Measurements from ENCODE around the gene GSPT1. TPM values are rescaled to one million over a fixed set of nuclear protein-coding genes. Genes with fewer than 3 reads are reported as not detected.
"Not testable (repeated sequence)": the region's sequence is repeated elsewhere in the genome, so short reads cannot be mapped to it uniquely, and the experiment has no call there.

GSPT1 gene
- total and polyA plus RNA-seq, 2 experiments from 2014 or later: 64.6 to 101 TPM

DNA sequence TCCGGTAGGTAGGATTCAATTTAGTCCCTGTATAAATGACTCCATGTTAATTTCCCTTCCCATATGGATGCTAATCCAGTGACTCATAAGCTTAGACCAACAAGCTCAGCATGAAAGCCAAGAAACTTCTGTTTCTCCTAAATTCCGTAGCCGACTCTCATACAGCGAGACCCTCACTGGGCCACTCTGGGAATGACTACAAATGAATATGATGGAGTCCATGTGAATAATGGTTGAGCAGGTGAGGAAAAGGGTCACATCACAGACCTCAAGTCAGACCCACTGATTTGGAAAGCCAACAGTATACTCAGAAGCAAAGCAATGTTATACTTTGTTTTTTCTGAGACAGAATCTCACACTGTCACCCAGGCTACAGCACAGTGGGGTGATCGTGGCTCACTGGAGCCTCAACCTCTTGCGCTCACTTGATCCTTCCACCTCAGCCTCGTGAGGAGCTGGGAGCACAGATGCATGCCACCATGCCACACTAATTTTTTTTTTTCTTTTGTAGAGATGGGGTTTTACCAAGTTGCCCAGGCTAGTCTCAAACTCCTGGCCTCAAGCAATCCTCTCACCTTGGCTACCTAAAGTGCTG lies 79.0 kb downstream of the GSPT1 start:
- Histone ChIP-seq H3K36me3 (peaks cover 39% of the 10 kb centered on the region), H3K27me3 (no peaks in the 10 kb centered on the region), H3K4me3 (no peak overlapping the region), H3K9me3 (ENCODE audit: low read depth) (no peaks in the 10 kb centered on the region), H3K27ac (peak overlapping the region; percentile 91), H3K4me1 (ENCODE audit: low read depth) (peaks cover 6% of the 10 kb centered on the region)
- DNase-seq (ENCODE audit: low read depth in 1 of 2, low spot score in 1 of 2): peak in 1 of 2 donors; percentile 68
- no peak for TF ChIP-seq CTCF (IDR thresholded peaks at IDR 0.05; ENCODE audit: low read depth, low read length)

- DNase-seq (ENCODE audit: low read depth in 1 of 2, low spot score in 1 of 2): peak; percentile 42 to 71
- Histone ChIP-seq H3K27ac (peak overlapping the region; percentile 91), H3K4me1 (ENCODE audit: low read depth) (peaks cover 6% of the 10 kb centered on the region), H3K9me3 (ENCODE audit: low read depth) (no peaks in the 10 kb centered on the region), H3K4me3 (no peak overlapping the region), H3K36me3 (peaks cover 32% of the 10 kb centered on the region), H3K27me3 (no peaks in the 10 kb centered on the region)
- TF ChIP-seq CTCF (IDR thresholded peaks at IDR 0.05; ENCODE audit: low read depth, low read length): no peak
These were observed 79.7 kb downstream of the GSPT1 start for GRCh38 chr16:11835891-11836649.

DNA sequence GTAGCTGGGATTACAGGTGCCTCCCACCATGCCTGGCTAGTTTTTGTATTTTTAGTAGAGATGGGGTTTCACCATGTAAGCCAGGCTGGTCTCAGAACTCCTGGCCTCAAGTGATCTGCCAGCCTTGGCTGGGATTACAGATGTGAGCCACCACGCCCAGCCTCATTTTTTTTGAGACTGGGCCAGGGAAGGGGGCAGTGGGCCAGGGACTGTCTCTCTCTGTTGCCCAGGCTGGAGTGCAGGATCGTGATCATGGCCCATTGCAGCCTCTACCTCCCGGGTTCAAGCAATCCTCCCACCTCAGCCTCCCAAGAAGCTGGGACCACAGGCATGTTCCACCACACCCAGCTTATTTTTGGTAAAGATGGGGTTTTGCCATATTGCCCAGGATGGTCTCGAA lies 80.4 kb downstream of the GSPT1 start:
- H3K36me3 ChIP-seq: peaks cover 27% of the 10 kb centered on the region
- TF ChIP-seq CTCF (IDR thresholded peaks at IDR 0.05; ENCODE audit: low read depth, low read length): no peak
- H3K27me3 ChIP-seq: no peaks in the 10 kb centered on the region
- H3K4me1 ChIP-seq (ENCODE audit: low read depth): peaks cover 6% of the 10 kb centered on the region
- no peak for DNase-seq (ENCODE audit: low read depth in 1 of 2, low spot score in 1 of 2)
- H3K9me3 ChIP-seq (ENCODE audit: low read depth): no peaks in the 10 kb centered on the region
- peak overlapping the region; percentile 91 for H3K27ac ChIP-seq
- H3K4me3 ChIP-seq: no peak overlapping the region

DNA sequence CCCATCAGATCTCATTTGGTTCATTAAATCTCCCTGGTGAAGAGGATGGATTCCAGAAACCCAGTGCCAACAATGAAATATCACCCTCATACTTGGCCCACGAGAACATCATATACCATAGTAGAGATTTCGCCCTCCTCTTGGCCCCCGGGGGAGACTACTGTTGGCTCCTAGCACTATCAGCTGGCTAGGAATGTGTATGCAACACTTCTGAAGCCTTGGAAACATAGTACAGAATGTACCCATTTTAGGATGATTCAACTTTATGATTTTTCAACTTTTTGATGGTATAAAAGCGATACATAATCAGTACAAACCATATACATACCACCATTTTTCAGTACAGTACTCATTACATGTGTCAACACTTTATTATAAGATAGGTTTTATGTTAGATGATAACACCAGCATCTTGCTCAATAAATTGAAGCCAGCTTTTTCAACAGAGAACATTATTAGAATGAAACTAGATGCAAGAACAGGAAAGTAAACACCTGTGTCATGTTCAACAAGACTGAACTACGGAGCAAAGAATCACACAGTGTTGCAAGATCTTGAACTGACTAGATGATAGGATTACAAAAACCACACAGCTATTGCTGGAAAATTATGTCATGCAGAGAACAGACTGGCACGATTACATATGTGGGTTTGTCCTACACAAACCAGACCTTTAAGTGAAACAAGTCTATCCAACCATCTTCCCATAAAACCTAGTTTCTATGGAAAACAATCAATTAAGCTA lies 81.6 kb downstream of the GSPT1 start:
- H3K27me3 ChIP-seq: no peaks in the 10 kb centered on the region
- DNase-seq (ENCODE audit: low read depth in 1 of 2, low spot score in 1 of 2): peak in 1 of 2 donors; percentile 85
- H3K36me3 ChIP-seq: peaks cover 17% of the 10 kb centered on the region
- no peak overlapping the region for H3K4me3 ChIP-seq
- TF ChIP-seq CTCF (IDR thresholded peaks at IDR 0.05; ENCODE audit: low read depth, low read length): no peak
- H3K4me1 ChIP-seq (ENCODE audit: low read depth): peaks cover 6% of the 10 kb centered on the region
- H3K27ac ChIP-seq: no peak overlapping the region
- no peaks in the 10 kb centered on the region for H3K9me3 ChIP-seq (ENCODE audit: low read depth)

DNA sequence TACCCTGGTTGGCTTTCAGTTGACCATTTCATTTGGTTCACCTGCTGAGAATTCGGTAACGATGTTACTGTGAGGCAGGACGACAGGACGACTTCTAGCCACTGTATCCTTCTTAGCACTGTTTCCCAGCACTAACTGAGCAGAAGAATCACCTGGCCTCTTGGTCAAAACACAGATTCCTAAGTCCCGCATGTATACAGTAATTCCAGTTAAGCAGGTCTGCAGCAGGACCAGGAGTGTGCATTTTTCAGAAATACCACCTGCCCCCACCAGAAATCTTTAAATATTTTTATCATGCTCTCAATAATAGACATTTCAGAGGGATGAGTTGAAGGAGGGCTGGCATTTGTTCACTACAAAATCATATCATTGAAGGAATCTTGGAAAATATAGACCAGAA lies 87.1 kb downstream of the GSPT1 start:
- Histone ChIP-seq H3K4me1 (ENCODE audit: low read depth) (no peaks in the 10 kb centered on the region), H3K27me3 (no peaks in the 10 kb centered on the region), H3K36me3 (no peaks in the 10 kb centered on the region), H3K27ac (no peak overlapping the region), H3K4me3 (no peak overlapping the region), H3K9me3 (ENCODE audit: low read depth) (no peaks in the 10 kb centered on the region)
- TF ChIP-seq CTCF (IDR thresholded peaks at IDR 0.05; ENCODE audit: low read depth, low read length): no peak
- DNase-seq (ENCODE audit: low read depth in 1 of 2, low spot score in 1 of 2): no peak

DNA sequence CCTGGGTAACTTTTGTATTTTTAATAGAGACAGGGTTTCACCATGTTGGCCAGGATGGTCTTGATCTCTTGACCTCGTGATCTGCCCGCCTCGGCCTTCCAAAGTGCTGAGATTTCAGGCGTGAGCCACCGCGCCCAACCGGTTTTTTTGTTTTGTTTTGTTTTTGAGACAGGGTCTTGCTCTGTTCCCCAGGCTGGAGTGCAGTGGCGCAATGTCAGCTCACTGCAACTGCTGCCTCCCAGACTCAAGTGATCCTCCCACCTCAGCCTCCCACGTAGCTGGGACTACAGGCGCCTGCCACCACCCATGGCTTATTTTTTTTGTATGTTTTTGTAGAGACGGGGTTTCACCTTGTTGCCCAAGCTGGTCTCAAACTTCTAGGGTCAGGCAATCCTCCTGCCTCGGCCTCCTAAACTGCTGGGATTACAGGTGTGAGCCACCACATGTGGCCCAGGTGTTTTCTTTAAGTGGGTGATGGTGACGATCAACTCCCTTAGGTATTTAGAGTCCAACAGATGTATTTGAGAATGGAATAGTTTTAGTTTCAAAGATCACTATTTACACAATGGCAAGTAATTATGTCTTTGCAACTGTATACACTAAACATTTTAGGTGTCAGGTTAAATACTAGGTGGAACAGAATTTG lies 90.1 kb downstream of the GSPT1 start:
- not testable (repeated sequence) for DNase-seq (ENCODE audit: low read depth in 1 of 2, low spot score in 1 of 2); H3K4me1 ChIP-seq (ENCODE audit: low read depth); H3K36me3 ChIP-seq

More for the DNA sequence above, 90.1 kb downstream of the GSPT1 start:
- not testable (repeated sequence) for H3K27ac ChIP-seq; H3K4me3 ChIP-seq; H3K27me3 ChIP-seq; H3K9me3 ChIP-seq (ENCODE audit: low read depth)

Measured in cardiac muscle cell (in vitro differentiated cells and primary cell).